A673 (cell line): ENCODE data around the gene SLC6A18. TPM values are rescaled to one million over a fixed set of nuclear protein-coding genes. Genes with fewer than 3 reads are reported as not detected.
"Not testable (repeated sequence)": the region's sequence is repeated elsewhere in the genome, so short reads cannot be mapped to it uniquely, and the experiment has no call there.

Source experiments
- BruUV-seq: library from RNA; stranded (reverse); fragments of 400-500 nt; replicated peaks from 2 replicates; lab custom pipeline; 2021; lab: Mats Ljungman, UMichigan
- CTCF ChIA-PET: fragments of 300-600 bp; sonication (Branson Sonifier 250); formaldehyde crosslinking; loops from one replicate; lab custom pipeline; 2022; ENCODE audit warnings: antibody characterized with exemption; lab: Charles Lee
- POLR2A ChIA-PET: fragments of 300-600 bp; sonication (Branson Sonifier 250); formaldehyde crosslinking; loops from one replicate; lab custom pipeline; 2022; ENCODE audit warnings: antibody characterized with exemption; ENCODE audit not compliant: low non-redundant PET; lab: Charles Lee
- DNase-seq: peaks from one replicate; pipeline ENCODE4 v3.0.0-alpha.2; 2015; ENCODE audit warnings: low spot score
- H3K27ac ChIP-seq: fragments of 200-600 bp; sonication (generic); 2 replicates; pipeline ENCODE4 v1.5.1; 2016; ENCODE audit warnings: mixed run types, low read depth, mild to moderate bottlenecking, mixed read lengths, antibody characterized with exemption, low read length; ENCODE audit not compliant: poor library complexity, severe bottlenecking
- H3K27me3 ChIP-seq: fragments of 200-600 bp; sonication (generic); replicated peaks from 2 replicates; pipeline ENCODE4 v1.6.1; 2017; ENCODE audit warnings: mixed run types, low read depth, mild to moderate bottlenecking, mixed read lengths, antibody characterized with exemption, low read length; ENCODE audit not compliant: insufficient read depth, poor library complexity
- H3K36me3 ChIP-seq: fragments of 200-600 bp; sonication (generic); 2 replicates; pipeline ENCODE4 v1.6.1; 2016; ENCODE audit warnings: mixed run types, mild to moderate bottlenecking, mixed read lengths, antibody characterized with exemption, low read length; ENCODE audit not compliant: insufficient read depth, poor library complexity, severe bottlenecking
- H3K4me1 ChIP-seq: fragments of 200-600 bp; sonication (generic); 2 replicates; pipeline ENCODE4 v1.6.1; 2017; ENCODE audit warnings: mixed run types, mild to moderate bottlenecking, mixed read lengths, antibody characterized with exemption, low read length; ENCODE audit not compliant: insufficient read depth, poor library complexity, severe bottlenecking
- H3K4me3 ChIP-seq: fragments of 200-600 bp; sonication (generic); 2 replicates; pipeline ENCODE4 v1.5.1; 2016; ENCODE audit warnings: low read depth, mixed run types, mild to moderate bottlenecking, mixed read lengths, low read length; ENCODE audit not compliant: poor library complexity, severe bottlenecking
- H3K9me3 ChIP-seq: fragments of 200-600 bp; sonication (generic); 2 replicates; pipeline ENCODE4 v1.6.1; 2016; ENCODE audit warnings: mixed run types, low read depth, mild to moderate bottlenecking, mixed read lengths, antibody characterized with exemption, low read length; ENCODE audit not compliant: poor library complexity, severe bottlenecking
- EZH2 ChIP-seq: fragments of 200-600 bp; sonication (generic); IDR thresholded peaks from 2 replicates; pipeline ENCODE4 v1.6.1; 2017; ENCODE audit warnings: borderline replicate concordance, low read depth, mild to moderate bottlenecking, mixed read lengths, antibody characterized with exemption, low read length; ENCODE audit not compliant: poor library complexity, severe bottlenecking
- intact Hi-C: fragments of 100-400 bp; cut with micrococcal nuclease; formaldehyde crosslinking; loops from one replicate; pipeline ENCODE4 v1.10.0; 2022; ENCODE audit not compliant: unreplicated experiment
- total RNA-seq: library from RNA; stranded (reverse); gene quantifications from 2 replicates; pipeline ENCODE4 v1.2.3, GENCODE V29; 2021
- TF ChIP-seq, protein P1 (sequence below): fragments of 300-800, 200-600 bp; sonication (generic); conservative IDR thresholded peaks from 2 replicates; pipeline ENCODE4 v1.5.1; 2017; ENCODE audit warnings: low read depth, mild to moderate bottlenecking, antibody characterized with exemption, low read length, moderate library complexity, mixed read lengths

Gene SLC6A18
- total RNA-seq, 1 experiment from 2014 or later: not detected

DNA sequence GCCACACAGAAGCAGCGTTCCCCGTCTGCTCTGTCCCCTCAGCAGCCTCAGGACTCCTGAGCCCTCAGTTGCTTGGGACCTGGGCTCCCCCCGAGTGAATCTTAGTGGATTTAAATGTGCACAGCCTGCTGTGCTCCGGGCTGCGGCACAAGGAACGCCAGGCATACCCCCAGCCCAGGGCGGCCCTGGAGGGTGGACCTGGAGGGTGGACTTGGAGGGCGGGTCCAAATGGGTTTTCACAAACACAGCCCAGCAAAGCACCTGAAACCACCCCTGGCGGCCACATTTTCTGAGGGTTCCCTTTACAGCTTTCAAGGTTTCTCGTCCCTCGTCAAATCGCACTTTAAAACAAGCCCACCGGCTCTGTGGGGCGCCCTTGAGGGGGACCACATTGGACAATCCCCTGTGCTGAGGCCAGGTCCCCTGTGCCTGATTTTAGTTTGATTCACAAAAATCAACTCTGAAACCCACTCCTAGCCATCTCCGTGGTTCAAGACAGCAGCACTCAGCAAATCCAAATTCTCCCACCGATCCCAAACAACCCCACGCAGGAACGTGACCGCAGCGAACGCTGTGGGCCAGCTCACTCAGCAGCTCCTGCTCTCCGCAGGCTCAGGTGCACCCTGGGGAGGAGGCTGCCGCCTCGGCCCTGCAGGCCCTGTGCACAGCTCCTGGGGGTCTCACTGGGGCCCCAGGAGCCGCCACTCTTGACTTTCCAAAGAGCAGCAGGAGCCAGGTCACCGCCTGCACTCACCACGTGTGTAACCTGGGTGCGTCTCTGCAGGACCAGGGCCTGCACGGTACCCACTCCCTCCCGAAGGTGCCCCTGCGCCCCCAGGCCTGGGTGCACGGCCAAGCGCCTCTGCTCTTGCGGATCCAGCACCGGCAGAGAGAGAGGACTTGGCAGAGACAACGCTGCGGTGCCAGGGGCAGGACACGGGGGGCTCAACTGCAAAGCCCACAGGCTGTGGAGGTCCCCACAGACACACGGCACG is 40.6 kb downstream of the SLC6A18 start:
- CTCF ChIA-PET: no interaction called here

DNA sequence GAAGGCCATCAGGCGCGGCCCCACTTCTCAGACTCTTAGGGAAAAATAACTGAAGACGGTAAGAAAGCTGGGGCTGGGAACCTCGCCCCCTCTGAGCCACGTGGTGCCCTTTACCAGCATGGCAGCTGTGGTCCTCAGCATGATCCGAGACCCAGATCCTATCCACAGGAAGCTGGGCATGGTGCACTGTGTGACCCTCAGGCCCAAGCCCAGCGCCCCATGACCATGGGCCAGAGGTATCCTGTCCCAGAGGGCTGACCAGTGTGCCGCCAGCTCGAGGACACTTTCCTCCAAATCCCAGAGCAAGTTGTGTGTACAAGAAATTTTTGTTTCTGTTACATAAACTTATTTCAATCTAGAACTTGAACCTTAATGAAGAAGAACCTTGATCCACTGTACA is 41.6 kb downstream of the SLC6A18 start:
- no peak for TF ChIP-seq EZH2
- TF ChIP-seq, protein P1, sequence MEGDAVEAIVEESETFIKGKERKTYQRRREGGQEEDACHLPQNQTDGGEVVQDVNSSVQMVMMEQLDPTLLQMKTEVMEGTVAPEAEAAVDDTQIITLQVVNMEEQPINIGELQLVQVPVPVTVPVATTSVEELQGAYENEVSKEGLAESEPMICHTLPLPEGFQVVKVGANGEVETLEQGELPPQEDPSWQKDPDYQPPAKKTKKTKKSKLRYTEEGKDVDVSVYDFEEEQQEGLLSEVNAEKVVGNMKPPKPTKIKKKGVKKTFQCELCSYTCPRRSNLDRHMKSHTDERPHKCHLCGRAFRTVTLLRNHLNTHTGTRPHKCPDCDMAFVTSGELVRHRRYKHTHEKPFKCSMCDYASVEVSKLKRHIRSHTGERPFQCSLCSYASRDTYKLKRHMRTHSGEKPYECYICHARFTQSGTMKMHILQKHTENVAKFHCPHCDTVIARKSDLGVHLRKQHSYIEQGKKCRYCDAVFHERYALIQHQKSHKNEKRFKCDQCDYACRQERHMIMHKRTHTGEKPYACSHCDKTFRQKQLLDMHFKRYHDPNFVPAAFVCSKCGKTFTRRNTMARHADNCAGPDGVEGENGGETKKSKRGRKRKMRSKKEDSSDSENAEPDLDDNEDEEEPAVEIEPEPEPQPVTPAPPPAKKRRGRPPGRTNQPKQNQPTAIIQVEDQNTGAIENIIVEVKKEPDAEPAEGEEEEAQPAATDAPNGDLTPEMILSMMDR: no peak
- ChIA-PET CTCF (no interaction called here), POLR2A (no interaction called here)
- Histone ChIP-seq H3K4me3 (no peak overlapping the region), H3K4me1 (no peaks in the 10 kb centered on the region), H3K36me3 (no peaks in the 10 kb centered on the region), H3K27ac (no peak overlapping the region), H3K27me3 (no peaks in the 10 kb centered on the region), H3K9me3 (peaks cover 8% of the 10 kb centered on the region)
- no peak for DNase-seq
- intact Hi-C loops: no loop called here
- BruUV-seq: no TSS peak

More for the DNA sequence above, 40.6 kb downstream of the SLC6A18 start:
- no peak overlapping the region for H3K4me3 ChIP-seq
- BruUV-seq: no TSS peak
- POLR2A ChIA-PET: no interaction called here
- no peaks in the 10 kb centered on the region for H3K36me3 ChIP-seq
- no peaks in the 10 kb centered on the region for H3K27me3 ChIP-seq
- DNase-seq: no peak
- TF ChIP-seq EZH2: no peak
- TF ChIP-seq, protein P1: no peak
- no peaks in the 10 kb centered on the region for H3K4me1 ChIP-seq
- intact Hi-C loops: no loop called here
- no peak overlapping the region for H3K27ac ChIP-seq
- peaks cover 8% of the 10 kb centered on the region for H3K9me3 ChIP-seq

DNA sequence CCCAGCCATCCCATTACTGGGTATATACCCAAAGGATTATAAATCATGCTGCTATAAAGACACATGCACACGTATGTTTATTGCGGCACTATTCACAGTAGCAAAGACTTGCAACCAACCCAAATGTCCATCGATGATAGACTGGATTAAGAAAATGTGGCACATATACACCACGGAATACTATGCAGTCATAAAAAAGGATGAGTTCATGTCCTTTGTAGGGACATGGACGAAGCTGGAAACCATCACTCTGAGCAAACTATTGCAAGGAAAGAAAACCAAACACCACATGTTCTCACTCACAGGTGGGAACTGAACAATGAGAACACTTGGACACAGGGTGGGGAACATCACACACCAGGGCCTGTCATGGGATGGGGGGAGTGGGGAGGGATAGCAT is 42.3 kb downstream of the SLC6A18 start:
- H3K36me3 ChIP-seq, H3K9me3 ChIP-seq, H3K27me3 ChIP-seq, intact Hi-C loops, CTCF ChIA-PET, H3K4me1 ChIP-seq, DNase-seq, POLR2A ChIA-PET, H3K27ac ChIP-seq, H3K4me3 ChIP-seq, BruUV-seq: not testable (repeated sequence)

DNA sequence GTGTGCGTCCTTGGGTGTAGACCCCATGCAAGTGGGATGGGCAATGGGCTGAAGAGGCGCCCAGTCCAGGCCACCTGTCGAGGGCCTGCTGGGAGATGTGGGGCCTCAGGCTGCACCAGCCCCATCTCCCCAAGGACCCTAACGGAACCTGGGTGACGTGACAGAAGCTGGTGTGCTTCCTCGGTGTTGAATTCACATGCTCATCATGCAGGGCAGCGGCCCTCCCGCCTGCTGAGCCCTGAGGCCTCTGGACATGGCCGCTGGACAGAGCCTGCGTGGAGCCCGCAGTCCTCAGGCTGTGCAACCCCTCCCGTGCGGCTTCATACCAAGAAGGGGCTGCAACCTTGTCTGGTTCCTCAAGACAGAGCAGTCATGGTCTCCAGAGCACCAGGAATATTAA is 42.9 kb downstream of the SLC6A18 start:
- intact Hi-C loops: no loop called here
- DNase-seq: no peak
- Histone ChIP-seq H3K36me3 (no peaks in the 10 kb centered on the region), H3K27ac (no peak overlapping the region), H3K27me3 (no peaks in the 10 kb centered on the region), H3K4me1 (no peaks in the 10 kb centered on the region), H3K4me3 (no peak overlapping the region), H3K9me3 (no peaks in the 10 kb centered on the region)
- TF ChIP-seq, protein P1: no peak
- TF ChIP-seq EZH2: no peak
- ChIA-PET POLR2A (no interaction called here), CTCF (no interaction called here)
- no TSS peak for BruUV-seq
